ENCODE data around the gene BHMT2. TPM values are rescaled to one million over a fixed set of nuclear protein-coding genes. Genes with fewer than 3 reads are reported as not detected.

BHMT2 gene
- total RNA-seq, 1 experiment from 2014 or later, result not detected

GRCh38 chr5:79074641-79075040 is 5.1 kb downstream of the BHMT2 start:
- Histone ChIP-seq H3K23ac (ENCODE audit: insufficient read length, low read depth, low read length) (no peak overlapping the region), H2BK5ac (ENCODE audit: insufficient read length, low read length) (no peak overlapping the region), H4K8ac (replicated peaks; ENCODE audit: insufficient read length, low read depth, low read length) (no peak overlapping the region), H4K5ac (ENCODE audit: insufficient read length, low read depth, low read length) (no peak overlapping the region), H3K14ac (ENCODE audit: insufficient read depth, low read length) (no peak overlapping the region), H2AFZ (ENCODE audit: low read length) (no peak overlapping the region), H2AK5ac (ENCODE audit: insufficient read length, low read length) (no peak overlapping the region), H3K4me2 (ENCODE audit: insufficient read depth, insufficient read length, low read length) (no peak overlapping the region), H3K56ac (ENCODE audit: insufficient read length, low read depth, low read length) (no peak overlapping the region), H2BK12ac (ENCODE audit: insufficient read length, low read depth, low read length) (no peak overlapping the region), H3K27ac (ENCODE audit: insufficient read length, low read depth, low read length) (no peak overlapping the region), H3K9ac (ENCODE audit: extremely low read depth, insufficient read length, low read length) (no peak overlapping the region), H4K20me1 (ENCODE audit: control insufficient read depth, insufficient read depth, insufficient read length) (no peaks in the 10 kb centered on the region), H3K4me1 (ENCODE audit: insufficient read depth, low read length) (no peaks in the 10 kb centered on the region), H3K18ac (ENCODE audit: insufficient read length, low read depth, low read length) (no peak overlapping the region), H3K79me2 (ENCODE audit: insufficient read depth, low read length) (no peaks in the 10 kb centered on the region), H2BK120ac (ENCODE audit: low read depth, low read length, poor library complexity, severe bottlenecking) (no peak overlapping the region), H3K23me2 (ENCODE audit: insufficient read length, low read depth, low read length, poor library complexity, severe bottlenecking) (no peaks in the 10 kb centered on the region), H3K9me3 (ENCODE audit: control insufficient read depth, low read depth, low read length) (no peaks in the 10 kb centered on the region), H3K4ac (ENCODE audit: low read depth, low read length) (no peak overlapping the region), H2BK20ac (ENCODE audit: low read depth, low read length, poor library complexity, severe bottlenecking) (no peak overlapping the region), H3K27me3 (ENCODE audit: insufficient read depth, low read length) (no peaks in the 10 kb centered on the region), H3T11ph (ENCODE audit: low read length) (no peak overlapping the region), H4K91ac (ENCODE audit: insufficient read length, low read depth, low read length) (no peak overlapping the region), H2BK15ac (ENCODE audit: low read depth, low read length) (no peak overlapping the region), H3K79me1 (ENCODE audit: insufficient read depth, low read depth, low read length, poor library complexity, severe bottlenecking) (no peaks in the 10 kb centered on the region)
- TF ChIP-seq CTCF (conservative IDR thresholded peaks at IDR 0.05), result no peak
- DNase-seq, result no peak
- peaks cover 3% of the 10 kb centered on the region for H3K27me3 Mint-ChIP-seq (ENCODE audit: low read depth)
- H3K4me3 Mint-ChIP-seq, result no peak overlapping the region
- WGBS (ENCODE audit: extremely low coverage, insufficient read length, low lambda C conversion rate), result no CpG with 5 or more reads among the region's 6 CpGs
- H3K4me1 Mint-ChIP-seq, result peaks cover 2 to 11% of the 10 kb centered on the region in 2 experiments; a peak in 2 of 4 replicates
- H3K9me3 Mint-ChIP-seq, result peaks cover 0 to 10% of the 10 kb centered on the region in 2 experiments; a peak in 3 of 5 replicates
- H3K36me3 Mint-ChIP-seq (ENCODE audit: insufficient read depth in 1 of 3, low read depth in 3 of 3), result peaks cover 0 to 4% (median 4%) of the 10 kb centered on the region in 3 experiments; a peak in 2 of 7 replicates
- H3K27ac Mint-ChIP-seq, result peak overlapping the region in 1 of 3 experiments; percentile 44; a peak in 1 of 7 replicates

Data from H9 (cell line).